Smooth muscle cell of the brain vasculature (primary cell): ENCODE data around the gene PNN.
"Not testable (repeated sequence)": the region's sequence is repeated elsewhere in the genome, so short reads cannot be mapped to it uniquely, and the experiment has no call there.

Experiments
- DNase-seq: peaks from one replicate; pipeline ENCODE4 v3.0.0-alpha.2; 2012; ENCODE audit warnings: low read depth, low spot score

Gene PNN

GRCh38 chr14:39174560-39175444 is at the start of gene PNN:
TSS of gene PNN (plus strand) at chr14:39175254. CDS start at chr14:39175280, 26 bp downstream.
- DNase-seq = peak; percentile 99

- not testable (repeated sequence) for DNase-seq
These were observed 37.2 kb upstream of the PNN start for GRCh38 chr14:39137835-39138234.

GRCh38 chr14:39138440-39138839 is 36.6 kb upstream of the PNN start:
- no peak for DNase-seq

GRCh38 chr14:39140170-39140569 is 34.9 kb upstream of the PNN start:
- no peak for DNase-seq

- DNase-seq = not testable (repeated sequence)
These were observed 33.4 kb upstream of the PNN start for GRCh38 chr14:39141623-39142022.

GRCh38 chr14:39143226-39143625 is 31.8 kb upstream of the PNN start:
- not testable (repeated sequence) for DNase-seq

GRCh38 chr14:39145266-39145966 is 29.6 kb upstream of the PNN start:
- DNase-seq = no peak

- DNase-seq = no peak
These were observed 20.4 kb upstream of the PNN start for GRCh38 chr14:39154594-39155189.

- no peak for DNase-seq
These were observed 17.6 kb upstream of the PNN start for GRCh38 chr14:39157491-39157890.

GRCh38 chr14:39158222-39158858 is 16.7 kb upstream of the PNN start:
- DNase-seq = no peak

- no peak for DNase-seq
These were observed 14.6 kb upstream of the PNN start for GRCh38 chr14:39160494-39160893.

- DNase-seq = not testable (repeated sequence)
These were observed 7.2 kb upstream of the PNN start for GRCh38 chr14:39167797-39168320.

- no peak for DNase-seq
These were observed 6.5 kb upstream of the PNN start for GRCh38 chr14:39168591-39168990.

GRCh38 chr14:39169541-39169900 is 5.5 kb upstream of the PNN start:
- DNase-seq = no peak

- no peak for DNase-seq
These were observed 1.9 kb upstream of the PNN start for GRCh38 chr14:39173198-39173597.

GRCh38 chr14:39175445-39176262 is 600 bp downstream of the PNN start:
- no peak for DNase-seq

- no peak for DNase-seq
These were observed 1.5 kb downstream of the PNN start for GRCh38 chr14:39176263-39177167.

- no peak for DNase-seq
These were observed 2.1 kb downstream of the PNN start for GRCh38 chr14:39177168-39177545.

GRCh38 chr14:39179042-39179441 is 4.0 kb downstream of the PNN start:
- DNase-seq = no peak

GRCh38 chr14:39180553-39180952 is 5.5 kb downstream of the PNN start:
- no peak for DNase-seq
